Esophagus muscularis mucosa (tissue), 4 donors: ENCODE measurements around the gene DDX56. TPM values are rescaled to one million over a fixed set of nuclear protein-coding genes. Genes with fewer than 3 reads are reported as not detected.

Experiments used
- DNase-seq: peaks from one replicate; pipeline ENCODE4 v3.0.0-alpha.2; 2017; ENCODE audit errors: extremely low spot score
- H3K27ac ChIP-seq, 4 donors: fragments of 200-600 bp; sonication (generic); replicated peaks in 1 of 4; 1 replicate in 3 of 4; 2 replicates in 1 of 4; pipeline ENCODE4 v1.5.1; 2016 to 2019; ENCODE audit warnings: mild to moderate bottlenecking in 1 of 4
- H3K27me3 ChIP-seq, 4 donors: fragments of 200-600 bp; sonication (generic); one replicate each; pipeline versions ENCODE4 v1.5.1 to v1.6.0; 2016 to 2019
- H3K36me3 ChIP-seq, 4 donors: fragments of 200-600 bp; sonication (generic); one replicate each; pipeline ENCODE4 v1.5.1; 2016 to 2019
- H3K4me1 ChIP-seq, 4 donors: fragments of 200-600 bp; sonication (generic); one replicate each; pipeline ENCODE4 v1.5.1; 2016 to 2019
- H3K4me3 ChIP-seq, 4 donors: fragments of 200-600 bp; sonication (generic); 1 replicate in 2 of 4; 2 replicates in 2 of 4; pipeline ENCODE4 v1.5.1; 2016 to 2019; ENCODE audit warnings: mild to moderate bottlenecking in 4 of 4, moderate library complexity in 1 of 4
- H3K9me3 ChIP-seq, 4 donors: fragments of 200-600 bp; sonication (generic); 1 replicate in 3 of 4; 2 replicates in 1 of 4; pipeline ENCODE4 v1.5.1; 2016 to 2019
- EP300 ChIP-seq: sonication (generic); formaldehyde crosslinking; IDR thresholded peaks from one replicate; pipeline ENCODE4 v1.6.1; 2017; ENCODE audit warnings: antibody characterized with exemption
- POLR2A ChIP-seq: fragments of 450-650 bp; IDR thresholded peaks from one replicate; pipeline ENCODE4 v1.6.1; 2017; ENCODE audit warnings: antibody characterized with exemption, moderate library complexity, mild to moderate bottlenecking, low read depth
- POLR2AphosphoS5 ChIP-seq, 2 donors: sonication (generic); formaldehyde crosslinking; IDR thresholded peaks; one replicate each; pipeline ENCODE4 v1.6.1; 2017; ENCODE audit warnings: antibody characterized with exemption in 2 of 2
- WGBS: methylation state at CpG from one replicate; pipeline ENCODE4 v1.1.5; 2018; 5-methylcytosine and 5-hydroxymethylcytosine counted together
- intact Hi-C: fragments of 100-400 bp; cut with DNase I; formaldehyde crosslinking; loops from one replicate; pipeline ENCODE4 v1.15.1; 2023
- total RNA-seq, 4 donors: library from RNA; depleted of rRNA; stranded (reverse); fragments of >200 nt; gene quantifications; one replicate each; pipeline versions ENCODE4 v1.1.0 to v1.2.1, GENCODE V29; 2016
- TF ChIP-seq, protein P1 (sequence below), 3 experiments: fragments of 200-600 bp in 2 of 3; fragments of 450-650 bp in 1 of 3; sonication (generic) in 2 of 3; IDR thresholded peaks; one replicate each; pipeline ENCODE4 v1.5.1; 2017 to 2019; ENCODE audit warnings: antibody characterized with exemption in 3 of 3, mild to moderate bottlenecking in 2 of 3, moderate library complexity in 1 of 3

The DDX56 gene
- total RNA-seq, 4 donors from 2014 or later = 35.3 to 54.2 (median 49.4) TPM

DNA sequence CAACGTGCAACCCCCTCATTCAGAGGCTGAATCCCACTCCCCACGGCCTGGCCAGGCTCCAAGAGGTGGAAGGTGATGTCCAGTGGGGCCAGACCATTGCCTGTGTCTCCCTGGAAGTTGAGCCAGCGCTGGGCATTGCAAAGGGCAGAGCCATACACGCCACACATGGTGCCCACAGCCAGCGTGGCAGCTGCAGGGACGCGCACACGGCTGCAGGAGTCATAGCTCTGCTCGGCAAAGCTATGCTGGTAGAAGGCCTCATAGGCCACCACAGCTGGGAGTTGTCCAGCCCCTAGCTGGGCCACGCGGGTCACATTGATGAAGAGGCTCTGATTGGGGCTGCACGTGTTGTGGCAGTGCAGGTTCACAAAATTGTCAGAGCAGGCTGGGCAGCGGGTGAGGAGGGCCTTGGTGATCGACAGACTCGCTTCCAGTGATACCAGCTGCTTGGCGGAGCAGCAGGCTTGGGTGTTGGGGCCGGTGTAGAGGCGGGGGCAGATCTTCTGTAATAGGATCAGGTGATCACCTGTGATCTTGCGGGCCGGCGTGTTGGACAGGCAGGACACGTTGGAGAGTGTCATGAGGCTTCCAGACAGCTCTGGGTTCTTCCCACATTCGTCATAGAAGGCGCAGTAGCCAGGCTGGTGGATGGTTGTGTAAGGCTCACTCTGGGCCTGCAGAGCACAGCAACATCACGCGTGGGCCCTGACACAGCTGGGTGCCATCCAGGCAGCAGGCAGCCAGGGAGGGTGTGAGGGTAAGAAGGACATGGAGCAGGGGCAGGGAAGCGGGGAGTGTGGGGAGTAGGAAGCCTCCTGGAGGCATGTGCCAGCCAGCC, 33.8 kb downstream of the DDX56 start:
- DNase-seq = no peak
- TF ChIP-seq POLR2AphosphoS5 (IDR thresholded peaks at IDR 0.05) (no peak), POLR2A (no peak), EP300 (no peak)
- TF ChIP-seq, protein P1, sequence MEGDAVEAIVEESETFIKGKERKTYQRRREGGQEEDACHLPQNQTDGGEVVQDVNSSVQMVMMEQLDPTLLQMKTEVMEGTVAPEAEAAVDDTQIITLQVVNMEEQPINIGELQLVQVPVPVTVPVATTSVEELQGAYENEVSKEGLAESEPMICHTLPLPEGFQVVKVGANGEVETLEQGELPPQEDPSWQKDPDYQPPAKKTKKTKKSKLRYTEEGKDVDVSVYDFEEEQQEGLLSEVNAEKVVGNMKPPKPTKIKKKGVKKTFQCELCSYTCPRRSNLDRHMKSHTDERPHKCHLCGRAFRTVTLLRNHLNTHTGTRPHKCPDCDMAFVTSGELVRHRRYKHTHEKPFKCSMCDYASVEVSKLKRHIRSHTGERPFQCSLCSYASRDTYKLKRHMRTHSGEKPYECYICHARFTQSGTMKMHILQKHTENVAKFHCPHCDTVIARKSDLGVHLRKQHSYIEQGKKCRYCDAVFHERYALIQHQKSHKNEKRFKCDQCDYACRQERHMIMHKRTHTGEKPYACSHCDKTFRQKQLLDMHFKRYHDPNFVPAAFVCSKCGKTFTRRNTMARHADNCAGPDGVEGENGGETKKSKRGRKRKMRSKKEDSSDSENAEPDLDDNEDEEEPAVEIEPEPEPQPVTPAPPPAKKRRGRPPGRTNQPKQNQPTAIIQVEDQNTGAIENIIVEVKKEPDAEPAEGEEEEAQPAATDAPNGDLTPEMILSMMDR (IDR thresholded peaks at IDR 0.05) = no peak
- intact Hi-C loops = no loop called here
- Histone ChIP-seq H3K4me1 (peaks cover 0 to 3% (median 0%) of the 10 kb centered on the region in 4 donors), H3K36me3 (no peaks in the 10 kb centered on the region), H3K9me3 (no peaks in the 10 kb centered on the region), H3K4me3 (no peak overlapping the region), H3K27ac (no peak overlapping the region), H3K27me3 (no peaks in the 10 kb centered on the region)
- 91% methylated on average over 23 of the region's 27 CpGs for WGBS

DNA sequence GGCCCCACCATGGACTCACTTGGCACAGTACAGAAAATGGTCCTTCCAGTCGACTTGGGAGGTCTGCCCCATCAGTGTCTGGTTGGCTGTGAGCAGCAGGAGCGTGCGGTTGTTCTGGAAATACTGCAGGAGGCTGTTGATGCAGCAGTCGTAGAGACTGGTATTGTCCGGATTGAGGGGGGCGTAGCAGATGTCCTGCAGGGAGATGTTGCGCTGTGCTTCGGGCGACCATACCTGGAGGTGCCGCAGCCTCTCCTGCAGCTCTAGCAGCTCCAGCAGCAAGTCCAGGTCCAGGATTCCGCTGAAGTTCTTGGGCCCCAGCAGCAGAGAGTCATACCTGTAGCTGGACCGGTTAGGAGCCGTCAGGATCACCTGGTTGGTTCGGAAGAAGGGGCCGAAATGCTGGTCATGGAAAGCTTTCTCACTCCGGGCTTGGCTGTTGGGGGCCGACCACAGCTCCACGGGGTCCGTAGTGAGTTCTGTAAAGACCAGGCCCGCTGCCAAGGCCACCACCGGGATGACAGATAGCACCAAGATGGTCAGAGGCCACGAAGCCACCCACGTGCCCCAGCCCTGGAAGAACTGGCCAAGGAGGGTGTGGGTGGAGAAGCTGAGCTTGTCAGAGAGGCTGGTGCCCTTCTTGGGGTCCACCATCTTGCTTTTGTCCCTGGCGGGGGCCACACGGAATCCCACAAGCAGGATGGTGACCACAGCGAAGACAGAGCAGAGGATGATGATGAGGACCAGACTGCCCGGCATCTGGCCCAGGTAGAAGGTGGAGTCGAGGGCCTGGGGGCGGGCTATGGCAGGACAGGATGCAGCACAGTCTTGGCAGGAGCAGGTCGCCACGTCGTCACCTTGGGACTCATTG, 34.7 kb downstream of the DDX56 start:
- no peaks in the 10 kb centered on the region for H3K9me3 ChIP-seq
- no peaks in the 10 kb centered on the region for H3K36me3 ChIP-seq
- no peaks in the 10 kb centered on the region for H3K27me3 ChIP-seq
- TF ChIP-seq, protein P1 (IDR thresholded peaks at IDR 0.05) = no peak
- TF ChIP-seq POLR2A (no peak), POLR2AphosphoS5 (IDR thresholded peaks at IDR 0.05) (no peak), EP300 (no peak)
- H3K27ac ChIP-seq = no peak overlapping the region
- DNase-seq = no peak
- H3K4me1 ChIP-seq = peaks cover 0 to 3% (median 0%) of the 10 kb centered on the region in 4 donors
- intact Hi-C loops = no loop called here
- WGBS = 96% methylated on average over 16 of the region's 32 CpGs
- H3K4me3 ChIP-seq = no peak overlapping the region

DNA sequence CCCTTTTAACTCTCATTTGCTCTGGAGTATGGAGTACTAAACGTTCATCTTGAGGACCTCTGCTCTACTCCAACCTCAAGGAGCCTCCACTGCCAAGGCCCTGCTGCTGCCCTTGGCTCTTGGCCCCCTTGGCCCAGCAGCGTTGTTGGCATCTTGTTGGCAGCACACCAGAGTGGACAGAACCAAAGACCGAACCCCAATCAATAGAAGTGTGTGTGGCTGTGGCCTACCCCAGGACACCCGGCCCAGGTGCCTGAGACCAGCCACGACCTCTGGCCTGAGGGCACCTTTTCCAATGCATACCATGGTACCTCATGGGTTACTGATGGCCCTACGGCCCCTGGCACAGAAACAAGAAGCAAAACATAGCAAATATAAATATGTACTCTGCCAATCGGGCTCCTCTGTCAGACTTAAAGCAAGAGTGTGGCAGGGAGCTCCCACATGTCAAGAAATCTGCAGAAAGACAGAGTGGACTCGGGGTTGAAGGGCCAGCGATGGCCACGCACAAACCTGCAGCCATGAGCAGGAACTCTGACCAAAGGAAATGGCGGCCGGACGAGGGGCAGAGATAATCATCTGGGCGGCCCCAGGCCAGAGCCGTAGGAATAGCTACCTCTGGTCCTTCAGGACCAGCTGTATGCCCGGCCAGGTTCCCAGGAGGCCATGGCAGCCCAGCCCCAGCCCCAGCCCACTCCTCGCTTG, 35.5 kb downstream of the DDX56 start:
- H3K27ac ChIP-seq = no peak overlapping the region
- no peaks in the 10 kb centered on the region for H3K36me3 ChIP-seq
- 88% methylated on average over 16 of the region's 17 CpGs for WGBS
- no peak for DNase-seq
- peaks cover 0 to 3% (median 0%) of the 10 kb centered on the region in 4 donors for H3K4me1 ChIP-seq
- H3K27me3 ChIP-seq = no peaks in the 10 kb centered on the region
- intact Hi-C loops = no loop called here
- H3K9me3 ChIP-seq = no peaks in the 10 kb centered on the region
- TF ChIP-seq, protein P1 (IDR thresholded peaks at IDR 0.05) = no peak
- TF ChIP-seq EP300 = no peak
- no peak for TF ChIP-seq POLR2AphosphoS5 (IDR thresholded peaks at IDR 0.05)
- no peak for TF ChIP-seq POLR2A
- H3K4me3 ChIP-seq = no peak overlapping the region

DNA sequence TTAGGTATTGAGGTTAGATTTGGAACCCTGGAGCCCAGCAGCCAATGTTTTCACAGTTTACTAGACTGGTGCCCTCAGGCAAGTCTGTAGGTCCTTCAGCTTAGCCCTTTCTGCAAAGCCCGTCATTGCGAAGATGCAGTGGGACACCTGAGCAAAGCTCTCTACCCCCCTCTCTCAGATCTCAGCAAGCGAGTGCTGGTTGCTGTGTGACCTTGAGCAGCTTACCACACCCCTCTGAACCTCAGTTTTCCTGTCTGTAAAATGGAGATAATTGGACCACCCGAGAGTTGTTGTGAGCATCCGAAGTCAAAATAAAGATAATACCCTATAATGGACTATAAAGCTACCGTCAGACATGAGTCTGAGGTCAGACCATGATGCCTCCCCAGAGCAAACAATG, 36.3 kb downstream of the DDX56 start:
- no peak overlapping the region for H3K27ac ChIP-seq
- TF ChIP-seq POLR2A = no peak
- no peak for TF ChIP-seq EP300
- no peak for TF ChIP-seq POLR2AphosphoS5 (IDR thresholded peaks at IDR 0.05)
- TF ChIP-seq, protein P1 (IDR thresholded peaks at IDR 0.05) = no peak
- 92% methylated on average over 6 of the region's 6 CpGs for WGBS

More for the DNA sequence above, 36.3 kb downstream of the DDX56 start:
- Histone ChIP-seq H3K9me3 (no peaks in the 10 kb centered on the region), H3K4me1 (no peaks in the 10 kb centered on the region), H3K27me3 (no peaks in the 10 kb centered on the region), H3K36me3 (no peaks in the 10 kb centered on the region), H3K4me3 (no peak overlapping the region)
- intact Hi-C loops = no loop called here
- no peak for DNase-seq
